Subcutaneous adipose tissue (tissue), 4 donors: ENCODE results near the gene PMVK. TPM values are rescaled to one million over a fixed set of nuclear protein-coding genes. Genes with fewer than 3 reads are reported as not detected.

ENCODE experiments used
- CTCF ChIP-seq: fragments of 450-650 bp; IDR thresholded peaks from one replicate; pipeline ENCODE4 v1.5.1; 2016; ENCODE audit warnings: low read depth, mild to moderate bottlenecking, control low read depth, antibody characterized with exemption, moderate library complexity
- total RNA-seq, 4 donors: library from RNA; depleted of rRNA; stranded (reverse); fragments of >200 nt; gene quantifications; one replicate each; pipeline ENCODE4 v1.1.0, GENCODE V29; 2016

Gene PMVK
- total RNA-seq, 4 donors from 2014 or later: 11.6 to 22.4 (median 14.4) TPM

GRCh38 chr1:154937988-154938386, 1.5 kb upstream of the PMVK start:
- no peak for TF ChIP-seq CTCF

DNA sequence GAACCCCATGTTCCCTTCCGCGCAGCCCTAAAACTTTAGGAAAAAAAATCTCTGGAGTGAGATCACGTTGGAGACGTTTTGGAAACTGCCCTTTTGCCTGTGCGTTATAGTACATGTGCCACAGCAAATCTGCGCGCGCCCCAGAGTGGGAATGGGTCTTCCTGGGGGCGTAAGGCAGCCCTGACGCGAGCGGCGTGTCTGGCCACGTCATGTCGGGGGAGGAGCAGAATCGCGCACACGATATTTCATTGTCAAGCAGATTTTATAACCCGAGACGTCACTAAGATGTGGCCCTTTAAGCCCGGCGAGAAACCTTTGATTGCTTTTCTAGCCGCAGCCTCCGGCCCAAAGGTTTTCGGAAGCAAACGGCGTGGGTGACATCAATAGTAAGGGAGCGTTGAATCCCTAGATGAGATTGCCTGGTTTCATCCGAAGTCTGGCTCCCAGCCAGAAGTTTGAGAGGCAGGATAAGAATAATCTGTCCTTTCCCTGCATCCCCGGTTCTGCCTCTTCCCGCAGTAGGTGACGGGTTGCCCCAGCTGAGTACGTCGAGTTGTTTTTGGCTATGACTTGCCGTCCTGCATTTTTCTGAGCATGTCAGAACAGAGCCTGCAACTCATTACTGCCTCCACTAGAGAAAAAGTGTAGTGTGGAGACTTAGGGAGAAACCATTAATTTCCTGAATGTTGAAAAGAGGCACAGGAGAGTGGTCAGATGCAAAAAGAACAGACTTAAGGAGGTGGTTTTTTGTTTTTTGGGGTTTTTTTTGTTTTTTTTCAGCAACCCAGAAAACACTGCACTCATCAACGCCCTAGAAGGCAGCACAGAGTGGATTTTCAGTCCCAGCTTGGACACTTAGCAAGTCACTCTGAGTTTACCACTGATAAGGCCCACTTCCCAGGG, 817 bp upstream of the PMVK start:
- TF ChIP-seq CTCF: no peak

DNA sequence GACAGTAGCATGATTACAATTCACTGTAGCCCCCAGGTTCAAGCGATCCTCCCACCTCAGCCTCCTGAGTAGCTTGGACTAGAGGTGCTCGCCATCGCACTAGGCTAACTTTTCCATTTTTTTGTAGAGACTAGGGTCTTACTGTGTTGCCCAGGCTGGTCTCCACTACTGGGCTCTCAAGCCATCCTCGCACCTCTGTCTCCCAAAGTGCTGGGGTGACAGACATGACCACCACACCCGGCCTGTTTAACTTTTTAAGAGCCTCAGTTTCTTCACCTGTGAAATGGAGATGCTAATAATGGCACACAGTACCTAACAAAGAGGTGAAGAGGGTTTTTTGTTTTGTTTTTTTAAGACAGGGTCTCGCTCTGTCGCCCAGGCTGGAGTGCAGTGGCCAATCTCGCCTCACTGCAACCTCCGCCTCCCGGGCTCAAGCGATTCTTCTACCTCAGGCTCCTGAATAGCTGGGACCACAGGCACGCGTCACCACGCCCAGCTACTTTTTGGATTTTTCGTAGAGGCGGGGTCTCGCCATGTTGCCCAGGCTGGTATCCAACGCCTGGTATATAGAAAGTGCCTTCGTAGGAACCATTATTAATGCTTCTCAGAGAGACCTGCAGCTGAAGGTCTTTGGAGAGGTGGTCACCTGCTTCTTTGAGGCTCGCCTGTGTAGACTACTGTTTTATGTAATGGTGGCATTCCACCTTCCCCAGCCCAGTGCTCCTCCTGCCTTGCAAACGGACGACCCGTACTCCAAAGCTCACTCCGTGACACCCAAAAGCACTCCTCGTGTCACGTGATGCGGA, 567 bp downstream of the PMVK start:
- no peak for TF ChIP-seq CTCF

- no peak for TF ChIP-seq CTCF
Observed at GRCh38 chr1:154934358-154934948, 2.1 kb downstream of the PMVK start.

DNA sequence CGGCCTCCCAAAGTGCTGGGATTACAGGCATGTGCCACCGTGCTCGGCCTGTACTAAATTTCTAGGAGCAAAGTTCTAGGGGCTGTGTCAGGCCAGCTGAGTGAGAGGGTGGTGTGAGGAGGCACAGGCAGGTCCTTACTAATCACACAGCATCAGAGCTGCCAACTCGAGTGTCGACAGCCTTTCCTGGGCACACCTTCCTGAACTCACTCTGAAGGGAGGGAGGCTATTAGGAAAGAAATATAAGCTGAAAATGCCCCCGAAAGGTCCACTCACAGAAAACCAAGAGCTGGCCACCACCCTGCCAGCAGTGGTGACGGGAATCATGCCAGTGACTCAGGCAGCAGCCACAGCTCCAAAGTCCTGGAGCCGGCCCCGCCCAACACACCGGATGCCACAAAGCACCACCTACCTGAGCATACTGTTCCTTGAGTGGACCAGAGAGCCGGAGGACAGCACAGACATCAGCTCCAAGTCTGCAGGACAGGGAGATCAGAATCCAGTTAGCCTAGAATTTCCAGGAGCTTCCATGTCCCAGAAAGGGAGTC, 4.5 kb downstream of the PMVK start:
- TF ChIP-seq CTCF: no peak

DNA sequence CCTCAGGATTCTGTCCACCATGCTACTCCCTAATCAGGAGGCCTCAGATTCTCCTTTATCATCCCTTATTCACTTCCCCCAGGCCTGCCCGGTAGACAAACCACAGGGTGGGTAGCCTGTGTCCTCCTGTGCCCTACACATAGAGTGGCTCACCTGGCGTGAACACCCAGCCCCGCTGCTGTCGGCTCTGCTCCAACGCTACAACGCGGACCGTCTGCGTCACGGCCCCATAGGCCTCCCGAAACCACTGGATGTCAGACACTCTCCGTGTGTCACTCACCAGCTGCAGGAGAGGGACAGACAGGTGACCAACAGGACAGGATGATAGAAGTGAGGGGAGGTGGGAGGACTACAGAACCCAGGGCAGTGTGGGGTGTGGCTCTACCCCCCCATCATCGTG, 10.3 kb downstream of the PMVK start:
- TF ChIP-seq CTCF: no peak
